Muscle layer of colon (tissue), 2 donors: ENCODE results near the gene PNKD.
A peak's percentile ranks its signal among the peaks of the same experiment; 100 is the strongest.

ENCODE experiments used
- H3K27ac ChIP-seq: one replicate; pipeline ENCODE4 v1.7.0; 2013; ENCODE audit warnings: low read depth, mild to moderate bottlenecking, low read length, moderate library complexity
- H3K27me3 ChIP-seq, 2 donors: one replicate each; pipeline ENCODE4 v1.7.0; 2013; ENCODE audit warnings: low read length in 2 of 2, mild to moderate bottlenecking in 2 of 2; ENCODE audit not compliant: insufficient read depth in 2 of 2, control insufficient read depth in 1 of 2
- H3K36me3 ChIP-seq: one replicate; pipeline ENCODE4 v1.7.0; 2013; ENCODE audit warnings: mild to moderate bottlenecking, low read length; ENCODE audit not compliant: insufficient read depth
- H3K4me1 ChIP-seq: one replicate; pipeline ENCODE4 v1.7.0; 2013; ENCODE audit warnings: mild to moderate bottlenecking, low read length; ENCODE audit not compliant: insufficient read depth
- H3K4me3 ChIP-seq, 2 donors: one replicate each; pipeline ENCODE4 v1.7.0; 2013; ENCODE audit warnings: low read length in 2 of 2, low read depth in 1 of 2, mild to moderate bottlenecking in 1 of 2, moderate library complexity in 1 of 2
- H3K9ac ChIP-seq: one replicate; pipeline ENCODE4 v1.7.0; 2013; ENCODE audit warnings: low read length
- H3K9me3 ChIP-seq: one replicate; pipeline ENCODE4 v1.7.0; 2013; ENCODE audit warnings: mild to moderate bottlenecking, low read length
- donor health status: abdominal sarcoma.
- donor health status: Adenocarcinoma of cecum.

Gene PNKD

DNA sequence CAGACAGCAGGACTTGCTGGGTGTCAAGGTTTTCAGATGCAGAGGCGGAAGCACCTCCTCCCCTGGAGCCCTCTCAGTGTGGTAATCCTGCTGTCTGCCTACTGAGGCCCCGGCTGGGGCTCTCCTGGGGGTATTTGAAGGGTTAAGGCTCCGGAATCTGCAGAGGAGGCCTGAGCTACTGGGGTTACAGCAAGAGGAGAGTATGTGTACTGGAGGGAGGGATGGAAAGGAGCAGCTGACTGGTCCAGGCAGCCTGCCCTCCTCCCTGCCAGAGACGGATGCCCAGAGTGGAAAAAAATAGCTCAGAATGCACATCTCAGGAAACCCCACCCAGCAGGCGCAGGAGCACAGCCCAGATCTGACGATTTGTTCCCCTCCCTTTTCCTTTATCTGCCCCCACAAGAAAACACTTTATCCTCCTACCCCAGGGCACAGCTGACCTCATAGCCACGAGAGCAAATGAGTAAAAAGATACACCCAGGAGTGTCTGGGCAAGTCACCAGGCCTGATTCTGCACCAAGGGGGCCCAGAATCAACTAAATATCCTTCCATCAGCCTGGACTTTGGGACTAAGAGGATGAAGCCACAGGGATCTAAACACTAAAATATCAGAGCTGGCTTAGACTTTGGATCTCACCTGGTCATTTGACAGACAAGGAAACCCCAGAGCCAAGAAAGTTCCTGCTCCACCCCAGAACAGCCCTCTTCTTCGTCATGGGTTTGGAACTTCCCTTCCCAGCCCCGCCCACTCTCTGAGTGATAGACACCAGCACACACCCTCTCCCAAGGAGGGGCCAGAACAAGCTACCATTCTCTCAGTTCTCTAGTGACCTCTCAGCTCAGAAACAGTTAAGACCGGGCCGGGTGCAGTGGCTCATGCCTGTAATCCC lies 16.5 kb downstream of the PNKD start:
- Histone ChIP-seq H3K4me1 (peaks cover 89% of the 10 kb centered on the region), H3K9me3 (no peaks in the 10 kb centered on the region), H3K36me3 (no peaks in the 10 kb centered on the region), H3K9ac (peak overlapping the region; percentile 69), H3K4me3 (peak overlapping the region; percentile 33 to 71), H3K27ac (peak overlapping the region; percentile 88), H3K27me3 (no peaks in the 10 kb centered on the region)

DNA sequence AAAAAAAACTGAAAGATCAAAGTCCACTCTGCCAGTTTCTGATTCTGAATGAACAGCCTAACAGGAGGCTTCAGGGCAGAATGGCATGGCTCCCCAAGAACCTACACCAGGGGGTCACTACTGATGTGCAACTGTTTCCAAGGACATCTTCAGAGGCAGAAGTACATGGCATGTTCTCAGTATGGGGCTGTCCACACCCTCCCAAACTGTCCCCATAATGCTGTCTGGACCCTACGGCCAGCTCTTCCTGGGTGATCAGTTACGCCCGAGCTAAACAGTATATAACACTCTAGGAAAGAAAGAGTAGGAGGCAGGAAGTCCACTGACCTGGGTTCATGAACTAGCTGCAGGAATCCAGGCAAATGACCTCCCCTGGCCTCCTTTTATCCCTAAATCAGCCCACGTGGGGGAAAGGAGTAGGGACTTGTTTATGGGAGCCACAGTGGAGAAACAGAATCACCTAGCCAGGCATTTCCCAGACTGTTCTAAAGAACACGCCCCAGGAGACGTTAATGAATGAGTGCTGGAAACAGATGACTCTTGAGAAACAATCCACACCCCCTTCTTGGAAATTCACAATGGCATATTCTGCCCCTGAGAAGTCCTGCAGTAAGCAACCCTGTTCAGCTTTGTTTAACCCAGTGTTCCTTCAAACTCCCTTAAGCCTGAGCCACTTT lies 19.5 kb downstream of the PNKD start:
- no peaks in the 10 kb centered on the region for H3K9me3 ChIP-seq
- H3K27me3 ChIP-seq = no peaks in the 10 kb centered on the region
- no peaks in the 10 kb centered on the region for H3K36me3 ChIP-seq
- peaks cover 67% of the 10 kb centered on the region for H3K4me1 ChIP-seq
- H3K4me3 ChIP-seq = peak overlapping the region in 1 of 2 donors; percentile 84
- peak overlapping the region; percentile 97 for H3K27ac ChIP-seq
- peak overlapping the region; percentile 97 for H3K9ac ChIP-seq

DNA sequence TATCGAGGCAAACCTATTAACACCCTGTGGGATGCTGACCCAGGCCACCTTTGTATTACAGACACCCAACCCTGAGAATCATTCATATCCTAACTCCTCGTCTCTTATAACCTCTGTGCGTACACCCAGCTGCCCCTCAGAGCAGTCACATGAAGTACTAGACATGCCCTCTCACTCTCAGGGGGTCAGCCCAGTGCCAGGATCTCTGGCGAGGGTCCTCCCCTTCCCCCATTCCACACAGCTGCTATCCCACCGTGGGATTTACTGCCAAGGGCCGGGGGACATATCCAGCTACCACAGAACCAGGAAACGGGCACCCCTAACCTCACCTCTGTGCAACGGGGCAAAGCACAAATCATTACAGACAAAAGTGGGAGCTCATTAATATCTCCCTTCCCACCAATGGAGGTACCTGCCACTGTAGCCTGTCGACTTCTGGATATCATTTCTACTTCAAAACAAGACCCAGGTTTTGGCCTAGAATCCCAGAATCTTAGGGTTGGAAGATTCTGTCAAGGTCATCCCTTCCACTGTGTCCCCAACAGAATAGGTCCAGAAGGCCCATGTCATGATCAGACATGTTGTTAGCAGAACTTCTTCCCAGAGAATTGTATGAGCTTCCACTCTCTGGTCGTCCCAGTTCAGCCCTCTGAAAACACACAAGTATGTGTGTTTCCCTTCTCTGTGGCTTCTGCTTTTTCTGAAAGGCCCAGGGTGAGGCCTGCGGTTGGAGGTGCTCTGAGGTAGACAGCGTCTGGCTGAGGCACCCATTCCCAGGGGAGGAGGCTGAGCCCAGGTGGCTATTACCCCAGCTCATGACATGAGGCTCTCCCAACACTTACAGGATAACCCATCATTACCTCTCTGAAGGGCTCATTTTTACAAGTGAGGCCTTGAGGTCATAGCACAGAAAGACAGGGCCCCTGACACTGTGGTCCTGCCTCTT lies 20.3 kb downstream of the PNKD start:
- peak overlapping the region; percentile 97 for H3K27ac ChIP-seq
- peak overlapping the region; percentile 84 to 91 for H3K4me3 ChIP-seq
- H3K36me3 ChIP-seq = no peaks in the 10 kb centered on the region
- H3K4me1 ChIP-seq = peaks cover 59% of the 10 kb centered on the region
- no peaks in the 10 kb centered on the region for H3K27me3 ChIP-seq
- H3K9ac ChIP-seq = peak overlapping the region; percentile 97
- no peaks in the 10 kb centered on the region for H3K9me3 ChIP-seq

DNA sequence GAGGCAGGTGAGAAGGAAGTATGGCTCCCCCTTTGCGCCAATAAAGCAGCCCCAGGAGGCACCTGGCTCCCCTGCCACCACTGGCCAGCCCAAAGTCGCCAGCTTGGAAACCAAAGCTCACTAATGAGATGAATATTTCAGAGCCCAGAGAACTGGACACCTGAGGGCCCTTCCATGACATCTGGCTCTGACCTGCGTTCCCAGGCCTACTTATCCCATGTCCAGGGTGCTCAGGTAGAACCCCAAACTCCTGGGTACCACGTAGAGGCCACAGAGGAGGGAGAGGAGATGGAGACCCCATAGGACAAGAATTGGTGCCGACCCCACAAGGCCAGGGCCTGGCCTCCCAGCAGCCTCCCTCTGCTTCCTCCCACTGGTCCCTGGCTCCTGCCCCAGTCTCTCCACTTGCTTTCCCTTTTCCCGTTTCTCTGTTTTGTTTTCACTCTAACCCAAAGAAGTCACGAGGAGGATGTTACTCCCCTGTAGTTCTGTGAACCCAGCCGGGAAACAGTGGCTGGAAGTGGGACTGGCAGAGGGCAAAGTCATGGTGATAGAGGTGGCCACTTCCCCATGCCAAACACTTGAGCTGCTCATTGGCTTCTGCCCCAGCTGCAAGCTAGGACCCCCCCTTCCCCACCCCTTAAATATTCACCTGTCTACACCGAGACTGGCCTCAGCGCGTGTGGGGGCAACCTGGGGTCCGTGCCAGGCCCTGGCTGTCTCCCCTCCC lies 21.2 kb downstream of the PNKD start:
- no peaks in the 10 kb centered on the region for H3K36me3 ChIP-seq
- peak overlapping the region; percentile 84 to 91 for H3K4me3 ChIP-seq
- peak overlapping the region; percentile 97 for H3K9ac ChIP-seq
- H3K27me3 ChIP-seq = no peaks in the 10 kb centered on the region
- H3K4me1 ChIP-seq = peaks cover 50% of the 10 kb centered on the region
- H3K9me3 ChIP-seq = no peaks in the 10 kb centered on the region
- peak overlapping the region; percentile 97 for H3K27ac ChIP-seq

DNA sequence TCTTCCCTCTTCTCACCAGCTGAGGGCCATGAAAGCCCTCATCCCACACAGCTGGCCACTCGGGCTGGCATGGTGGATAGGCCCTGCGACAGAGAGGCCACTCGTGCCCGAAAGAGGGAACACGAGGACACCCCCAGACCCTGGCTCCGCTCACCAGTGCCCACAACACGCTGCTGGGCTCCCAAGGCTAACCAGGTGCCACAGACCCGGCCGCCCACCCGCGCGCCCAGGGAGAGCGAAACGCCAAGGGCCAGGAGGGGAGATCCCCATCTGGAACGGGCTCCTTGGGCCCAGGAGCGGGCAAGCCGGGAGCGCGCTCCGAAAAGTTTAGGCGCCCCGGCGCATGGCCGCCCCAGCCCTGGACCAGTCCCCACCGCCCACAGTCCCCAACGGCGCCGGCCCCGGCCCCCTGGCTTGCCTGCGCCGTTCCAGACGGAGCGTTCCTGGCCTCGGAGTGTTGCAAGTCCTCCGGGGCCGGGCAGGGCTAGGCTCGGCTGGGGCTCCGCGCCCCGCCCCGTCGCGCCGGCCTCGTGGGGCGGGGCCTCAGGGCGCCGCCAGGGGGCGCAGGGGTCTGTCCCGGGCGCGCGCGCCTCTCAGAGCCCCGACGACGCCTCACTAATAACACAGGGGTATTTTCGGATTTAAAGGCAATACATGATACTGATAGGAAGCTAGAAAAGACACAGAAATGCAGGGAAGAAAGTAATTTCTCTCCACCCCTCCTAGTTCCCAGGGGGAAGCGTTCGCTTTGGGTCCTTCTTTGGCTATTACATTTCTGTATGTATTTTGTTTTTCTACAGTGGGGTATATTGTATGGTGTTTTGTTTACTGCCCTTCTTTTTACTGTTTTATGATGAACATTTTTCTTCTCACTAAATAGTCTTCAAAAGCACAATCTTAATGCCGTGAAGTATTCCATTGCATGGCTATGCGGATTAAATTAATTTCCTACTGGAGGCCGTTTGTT lies 22.0 kb downstream of the PNKD start, which contains the start of gene TMBIM1:
TSS of gene TMBIM1 (minus strand) at position 456 of the 967 bp plus-strand sequence. CDS start 10,362 bp downstream, outside the sequence.
- Histone ChIP-seq H3K9ac (peak within 1 kb of the TSS; percentile 97), H3K4me1 (peaks cover 46% of the 10 kb centered on the region), H3K4me3 (peak within 1 kb of the TSS; percentile 84 to 91), H3K36me3 (no peaks in the 10 kb centered on the region), H3K27me3 (no peaks in the 10 kb centered on the region), H3K9me3 (no peaks in the 10 kb centered on the region), H3K27ac (peak within 1 kb of the TSS; percentile 97)

DNA sequence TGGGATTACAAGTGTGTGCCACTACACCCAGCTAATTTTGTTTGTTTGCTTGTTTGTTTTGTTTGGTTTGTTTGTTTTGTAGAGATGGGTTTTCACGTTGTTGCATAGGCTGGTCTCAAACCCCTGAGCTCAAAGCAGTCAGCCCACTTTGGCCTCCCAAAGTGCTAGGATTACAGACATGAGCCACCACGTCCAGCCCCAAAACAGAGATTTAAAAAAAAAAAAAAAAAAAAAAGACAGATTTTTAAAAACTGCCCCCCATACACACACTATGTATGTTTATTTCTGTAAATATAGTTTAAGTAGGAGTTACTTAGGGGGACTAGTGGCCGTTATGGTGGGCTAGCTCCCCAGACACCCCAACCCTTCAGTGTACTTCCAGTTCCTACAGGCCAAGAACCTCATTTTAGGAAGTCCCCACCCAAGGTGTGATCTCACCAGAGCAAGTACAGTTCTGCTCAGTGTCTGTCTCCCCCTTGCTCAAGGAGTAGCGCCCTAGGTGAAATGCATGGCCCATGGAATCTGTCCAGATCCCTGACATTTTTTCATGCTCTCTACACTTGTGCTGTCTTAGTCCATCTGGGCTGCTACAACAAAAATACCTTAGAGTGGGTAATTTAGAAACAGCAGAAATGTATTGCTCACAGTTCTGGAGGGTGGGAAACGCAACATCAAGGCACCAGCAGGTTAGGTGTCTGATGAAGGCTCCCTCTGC lies 23.6 kb downstream of the PNKD start:
- Histone ChIP-seq H3K4me1 (peaks cover 34% of the 10 kb centered on the region), H3K4me3 (no peak overlapping the region), H3K36me3 (no peaks in the 10 kb centered on the region), H3K9ac (no peak overlapping the region), H3K9me3 (no peaks in the 10 kb centered on the region), H3K27me3 (no peaks in the 10 kb centered on the region), H3K27ac (no peak overlapping the region)

DNA sequence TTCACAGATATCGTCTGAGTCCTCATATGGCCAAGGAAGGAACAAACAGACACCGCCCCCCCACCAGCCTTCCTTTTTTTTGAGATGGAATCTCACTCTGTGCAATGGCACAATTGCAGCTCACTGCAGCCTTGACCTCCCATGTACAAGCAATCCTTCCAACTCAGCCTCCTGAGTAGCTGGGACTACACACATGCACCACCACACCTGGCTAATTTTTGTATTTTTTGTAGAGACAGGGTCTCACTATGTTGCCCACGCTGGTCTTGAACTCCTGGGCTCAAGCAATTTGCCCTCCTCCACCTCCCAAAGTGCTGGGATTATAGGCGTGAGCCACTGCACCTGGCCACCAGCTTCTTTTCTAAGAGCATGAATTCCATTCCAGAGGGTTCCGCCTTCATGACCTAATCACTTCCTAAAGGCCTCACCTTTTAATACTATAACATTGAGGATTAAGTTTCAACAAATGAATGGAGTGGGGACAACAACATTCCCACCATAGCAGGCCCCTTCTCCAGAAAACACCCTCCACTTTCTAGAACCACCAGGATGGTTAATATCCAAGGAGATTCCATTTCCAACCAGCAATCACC lies 24.2 kb downstream of the PNKD start:
- no peak overlapping the region for H3K4me3 ChIP-seq
- H3K27me3 ChIP-seq = no peaks in the 10 kb centered on the region
- H3K27ac ChIP-seq = no peak overlapping the region
- no peaks in the 10 kb centered on the region for H3K36me3 ChIP-seq
- no peak overlapping the region for H3K9ac ChIP-seq
- H3K4me1 ChIP-seq = peaks cover 28% of the 10 kb centered on the region
- H3K9me3 ChIP-seq = no peaks in the 10 kb centered on the region

DNA sequence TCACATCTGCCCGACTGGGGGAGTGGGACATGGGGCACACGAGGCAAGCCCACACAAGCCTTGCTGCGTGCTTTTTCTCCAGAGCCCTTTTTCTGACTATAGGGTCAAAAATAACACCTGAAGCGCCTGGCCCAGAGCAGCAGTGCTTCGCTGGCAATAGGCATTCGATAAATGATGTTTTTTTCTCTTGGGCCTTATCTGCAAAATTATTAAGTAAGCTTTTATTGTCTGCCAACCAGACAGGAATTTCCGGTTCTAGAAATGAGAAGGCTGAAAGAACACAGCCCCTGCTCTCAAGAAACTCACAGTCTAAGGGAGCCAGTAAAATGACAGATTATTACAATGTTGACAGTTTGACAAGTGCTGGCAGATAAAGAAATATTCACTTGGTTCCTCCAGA lies 24.7 kb downstream of the PNKD start:
- Histone ChIP-seq H3K9me3 (no peaks in the 10 kb centered on the region), H3K4me1 (peaks cover 23% of the 10 kb centered on the region), H3K4me3 (no peak overlapping the region), H3K36me3 (no peaks in the 10 kb centered on the region), H3K27ac (no peak overlapping the region), H3K27me3 (no peaks in the 10 kb centered on the region), H3K9ac (no peak overlapping the region)

DNA sequence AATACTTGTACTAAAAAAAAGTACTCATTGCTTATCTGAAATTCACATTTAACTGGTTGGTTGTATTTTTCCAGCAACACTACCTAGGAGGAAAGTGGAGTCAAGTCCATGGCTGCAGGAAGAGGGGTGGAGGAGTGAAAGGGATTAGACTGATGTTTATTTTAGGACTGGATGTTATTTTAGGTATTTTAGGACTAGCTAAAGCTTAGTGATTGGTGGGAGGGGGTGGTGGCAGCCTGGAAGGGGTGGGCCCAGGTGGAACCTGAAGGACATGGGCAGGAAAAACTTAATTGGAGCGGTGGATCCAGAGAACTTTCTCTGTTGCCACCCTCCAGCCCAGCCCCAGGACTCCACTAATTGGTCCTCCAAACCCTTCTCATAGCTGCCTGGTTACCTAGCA lies 25.9 kb downstream of the PNKD start:
- Histone ChIP-seq H3K4me3 (no peak overlapping the region), H3K36me3 (no peaks in the 10 kb centered on the region), H3K27me3 (no peaks in the 10 kb centered on the region), H3K9ac (no peak overlapping the region), H3K9me3 (no peaks in the 10 kb centered on the region), H3K4me1 (peaks cover 11% of the 10 kb centered on the region), H3K27ac (no peak overlapping the region)
